HG03575 (cell line): ENCODE measurements around the gene PPP1R7.

Experiments used
- ATAC-seq: cut with Tn5 transposase; IDR thresholded peaks from one replicate; pipeline ENCODE4 v1.9.1; 2021; ENCODE audit not compliant: unreplicated experiment, insufficient number of reproducible peaks, low FRiP score; ENCODE audit errors: extremely low read depth

Gene PPP1R7

GRCh38 chr2:241156971-241157441 lies 6.7 kb downstream of the PPP1R7 start:
- ATAC-seq = no peak

- ATAC-seq = no peak
Measured at GRCh38 chr2:241157841-241158545, 7.7 kb downstream of the PPP1R7 start.

GRCh38 chr2:241158546-241158900 lies 8.3 kb downstream of the PPP1R7 start:
- no peak for ATAC-seq

GRCh38 chr2:241159116-241159515 lies 8.8 kb downstream of the PPP1R7 start:
- no peak for ATAC-seq

- ATAC-seq = no peak
Measured at GRCh38 chr2:241160318-241160717, 10.1 kb downstream of the PPP1R7 start.

GRCh38 chr2:241161646-241162281 lies 11.5 kb downstream of the PPP1R7 start:
- ATAC-seq = no peak

GRCh38 chr2:241163601-241164118 lies 13.4 kb downstream of the PPP1R7 start:
- no peak for ATAC-seq

- no peak for ATAC-seq
Measured at GRCh38 chr2:241168366-241168765, 18.1 kb downstream of the PPP1R7 start.

GRCh38 chr2:241173557-241173956 lies 23.3 kb downstream of the PPP1R7 start:
- ATAC-seq = no peak

GRCh38 chr2:241177526-241178334 lies 27.5 kb downstream of the PPP1R7 start:
- no peak for ATAC-seq

GRCh38 chr2:241178961-241179360 lies 28.7 kb downstream of the PPP1R7 start:
- ATAC-seq = no peak

GRCh38 chr2:241179899-241180298 lies 29.6 kb downstream of the PPP1R7 start:
- no peak for ATAC-seq

GRCh38 chr2:241180495-241180894 lies 30.2 kb downstream of the PPP1R7 start:
- no peak for ATAC-seq

- ATAC-seq = no peak
Measured at GRCh38 chr2:241182126-241182525, 31.9 kb downstream of the PPP1R7 start.

GRCh38 chr2:241182531-241183133 lies 32.4 kb downstream of the PPP1R7 start:
- no peak for ATAC-seq

GRCh38 chr2:241183221-241183620 lies 33.0 kb downstream of the PPP1R7 start:
- ATAC-seq = no peak

GRCh38 chr2:241184901-241185300 lies 34.6 kb downstream of the PPP1R7 start:
- ATAC-seq = no peak

- ATAC-seq = no peak
Measured at GRCh38 chr2:241185961-241186360, 35.7 kb downstream of the PPP1R7 start.
